Osteoblast (primary cell): ENCODE data around the gene ENPEP. TPM values are rescaled to one million over a fixed set of nuclear protein-coding genes. Genes with fewer than 3 reads are reported as not detected.
A peak's percentile ranks its signal among the peaks of the same experiment; 100 is the strongest.

Experiments
- DNase-seq: peaks from one replicate; pipeline ENCODE4 v3.0.0; 2011; ENCODE audit warnings: low spot score, mixed read lengths; ENCODE audit not compliant: insufficient read length; ENCODE audit errors: missing footprints
- H2AFZ ChIP-seq: 2 replicates; pipeline ENCODE4 v1.6.0; 2011; ENCODE audit warnings: mild to moderate bottlenecking, low read length
- H3K27ac ChIP-seq: 2 replicates; pipeline ENCODE4 v1.5.1; 2011; ENCODE audit warnings: mild to moderate bottlenecking, low read depth, low read length, moderate library complexity
- H3K27me3 ChIP-seq: 2 replicates; pipeline ENCODE4 v1.6.0; 2012; ENCODE audit warnings: mild to moderate bottlenecking, control low read depth, inconsistent platforms, low read length, moderate library complexity; ENCODE audit not compliant: insufficient read depth
- H3K36me3 ChIP-seq: 2 replicates; pipeline ENCODE4 v1.5.1; 2011; ENCODE audit warnings: mild to moderate bottlenecking, low read length, control low read depth, moderate library complexity; ENCODE audit not compliant: insufficient read depth
- H3K4me1 ChIP-seq: 2 replicates; pipeline ENCODE4 v1.5.1; 2011; ENCODE audit warnings: mild to moderate bottlenecking, low read length, control low read depth, moderate library complexity; ENCODE audit not compliant: insufficient read depth
- H3K4me2 ChIP-seq: 2 replicates; pipeline ENCODE4 v1.6.0; 2011; ENCODE audit warnings: mild to moderate bottlenecking, low read length; ENCODE audit not compliant: insufficient read depth
- H3K4me3 ChIP-seq: fragments of 200-600 bp; sonication (generic); 3 replicates; pipeline ENCODE4 v1.5.1; 2012; ENCODE audit warnings: mild to moderate bottlenecking, low read length, inconsistent platforms; ENCODE audit not compliant: insufficient read depth
- H3K79me2 ChIP-seq: 2 replicates; pipeline ENCODE4 v1.6.0; 2012; ENCODE audit warnings: mild to moderate bottlenecking, low read length, control low read depth, inconsistent platforms; ENCODE audit not compliant: insufficient read depth
- H3K9me3 ChIP-seq: 2 replicates; pipeline ENCODE4 v1.5.1; 2011; ENCODE audit warnings: low read depth, low read length, control low read depth
- H4K20me1 ChIP-seq: 2 replicates; pipeline ENCODE4 v1.6.0; 2012; ENCODE audit warnings: mild to moderate bottlenecking, low read length, control low read depth; ENCODE audit not compliant: insufficient read depth
- total RNA-seq: library from RNA; depleted of rRNA; stranded (reverse); fragments of >200 nt; gene quantifications from 2 replicates; pipeline ENCODE4 v1.2.3, GENCODE V29; 2012
- TF ChIP-seq, protein P1 (sequence below): IDR thresholded peaks from 2 replicates; pipeline ENCODE4 v1.5.1; 2011; ENCODE audit warnings: mild to moderate bottlenecking, low read depth, low read length, moderate library complexity; ENCODE audit errors: extremely low read depth

Gene ENPEP
- total RNA-seq, 1 donor = 1.1 TPM

DNA sequence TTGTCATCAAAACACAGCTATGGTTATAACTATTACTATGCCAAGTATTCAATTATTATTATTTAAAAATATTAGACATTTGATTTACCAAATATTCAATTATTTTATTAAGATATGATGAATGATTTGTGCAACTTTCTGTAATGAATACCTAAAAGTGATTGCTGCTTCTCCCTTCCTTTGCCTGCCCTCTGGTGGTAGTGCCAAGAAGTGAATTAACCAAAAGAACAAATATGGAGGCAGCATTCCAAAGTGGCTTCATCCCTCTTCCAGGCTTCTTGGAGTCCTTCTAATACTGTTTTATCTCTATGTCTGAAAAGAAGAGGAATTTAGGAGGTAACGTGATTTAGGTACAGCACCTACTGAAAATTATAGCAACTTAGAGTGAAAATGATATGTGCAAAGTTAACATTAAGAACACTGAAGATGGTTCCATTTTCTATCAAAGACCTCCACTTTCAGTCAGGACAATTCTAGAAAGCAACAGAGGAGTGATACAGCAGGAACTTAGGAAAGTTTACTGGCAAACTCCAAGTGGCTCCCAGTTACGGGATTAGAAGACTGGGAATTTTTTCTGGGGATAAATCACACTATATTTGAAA lies 43.0 kb downstream of the ENPEP start:
- no peak overlapping the region for H3K27ac ChIP-seq
- TF ChIP-seq, protein P1, sequence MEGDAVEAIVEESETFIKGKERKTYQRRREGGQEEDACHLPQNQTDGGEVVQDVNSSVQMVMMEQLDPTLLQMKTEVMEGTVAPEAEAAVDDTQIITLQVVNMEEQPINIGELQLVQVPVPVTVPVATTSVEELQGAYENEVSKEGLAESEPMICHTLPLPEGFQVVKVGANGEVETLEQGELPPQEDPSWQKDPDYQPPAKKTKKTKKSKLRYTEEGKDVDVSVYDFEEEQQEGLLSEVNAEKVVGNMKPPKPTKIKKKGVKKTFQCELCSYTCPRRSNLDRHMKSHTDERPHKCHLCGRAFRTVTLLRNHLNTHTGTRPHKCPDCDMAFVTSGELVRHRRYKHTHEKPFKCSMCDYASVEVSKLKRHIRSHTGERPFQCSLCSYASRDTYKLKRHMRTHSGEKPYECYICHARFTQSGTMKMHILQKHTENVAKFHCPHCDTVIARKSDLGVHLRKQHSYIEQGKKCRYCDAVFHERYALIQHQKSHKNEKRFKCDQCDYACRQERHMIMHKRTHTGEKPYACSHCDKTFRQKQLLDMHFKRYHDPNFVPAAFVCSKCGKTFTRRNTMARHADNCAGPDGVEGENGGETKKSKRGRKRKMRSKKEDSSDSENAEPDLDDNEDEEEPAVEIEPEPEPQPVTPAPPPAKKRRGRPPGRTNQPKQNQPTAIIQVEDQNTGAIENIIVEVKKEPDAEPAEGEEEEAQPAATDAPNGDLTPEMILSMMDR = peak; percentile 79
- no peaks in the 10 kb centered on the region for H3K27me3 ChIP-seq
- no peaks in the 10 kb centered on the region for H3K79me2 ChIP-seq
- DNase-seq = no peak
- no peaks in the 10 kb centered on the region for H3K4me1 ChIP-seq
- H2AFZ ChIP-seq = peak overlapping the region; percentile 5
- no peaks in the 10 kb centered on the region for H3K9me3 ChIP-seq
- H3K36me3 ChIP-seq = no peaks in the 10 kb centered on the region
- no peaks in the 10 kb centered on the region for H4K20me1 ChIP-seq
- no peak overlapping the region for H3K4me3 ChIP-seq
- H3K4me2 ChIP-seq = no peak overlapping the region

DNA sequence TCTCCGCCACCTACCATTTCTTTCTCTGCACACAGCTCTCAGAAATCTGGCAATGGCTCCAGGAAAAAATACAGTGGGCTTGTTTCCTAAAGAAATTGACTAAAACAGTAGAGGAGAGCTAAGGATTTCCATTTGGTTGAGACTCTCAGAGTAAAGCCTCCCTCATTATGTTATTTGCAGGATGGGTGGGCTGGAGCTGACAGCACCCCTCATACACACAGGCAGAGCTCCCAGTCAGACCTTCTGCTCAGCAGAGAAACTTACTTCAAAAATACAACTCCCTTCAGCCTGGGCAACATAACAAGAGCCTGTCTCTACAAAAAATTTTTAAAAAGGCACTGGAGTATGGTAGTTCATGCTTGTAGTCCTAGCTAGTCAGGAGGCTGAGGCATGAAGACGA lies 44.9 kb downstream of the ENPEP start:
- TF ChIP-seq, protein P1 = no peak
- no peak overlapping the region for H3K27ac ChIP-seq
- H3K36me3 ChIP-seq = no peaks in the 10 kb centered on the region
- no peaks in the 10 kb centered on the region for H3K4me1 ChIP-seq
- no peak overlapping the region for H3K4me2 ChIP-seq
- no peaks in the 10 kb centered on the region for H4K20me1 ChIP-seq
- H3K9me3 ChIP-seq = no peaks in the 10 kb centered on the region
- no peaks in the 10 kb centered on the region for H3K27me3 ChIP-seq
- DNase-seq = no peak
- no peak overlapping the region for H3K4me3 ChIP-seq
- no peaks in the 10 kb centered on the region for H3K79me2 ChIP-seq
- no peak overlapping the region for H2AFZ ChIP-seq

DNA sequence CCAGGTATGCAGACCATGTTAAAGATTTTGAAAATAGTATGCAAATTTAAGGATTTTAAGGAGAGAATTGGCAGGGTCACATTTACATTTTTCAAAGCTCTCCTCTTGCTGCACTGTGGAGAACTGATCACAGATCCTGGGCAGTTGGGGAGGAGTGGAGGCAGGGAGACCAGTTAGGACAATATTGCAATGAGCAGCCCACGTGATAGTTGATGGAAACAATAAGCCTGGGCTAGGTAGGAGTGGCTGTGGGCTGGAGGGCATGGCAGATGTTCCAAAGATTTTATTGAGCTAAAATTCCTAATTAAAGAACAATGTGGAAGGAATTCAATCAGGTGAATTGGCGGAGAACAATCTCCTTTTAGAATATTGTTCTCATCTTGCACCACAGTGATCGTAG lies 50.6 kb downstream of the ENPEP start:
- Histone ChIP-seq H2AFZ (no peak overlapping the region), H3K79me2 (no peaks in the 10 kb centered on the region), H3K27ac (no peak overlapping the region), H4K20me1 (no peaks in the 10 kb centered on the region), H3K9me3 (no peaks in the 10 kb centered on the region), H3K4me1 (no peaks in the 10 kb centered on the region), H3K27me3 (peaks cover 2% of the 10 kb centered on the region), H3K36me3 (no peaks in the 10 kb centered on the region), H3K4me2 (no peak overlapping the region), H3K4me3 (no peak overlapping the region)
- TF ChIP-seq, protein P1 = no peak
- DNase-seq = no peak

DNA sequence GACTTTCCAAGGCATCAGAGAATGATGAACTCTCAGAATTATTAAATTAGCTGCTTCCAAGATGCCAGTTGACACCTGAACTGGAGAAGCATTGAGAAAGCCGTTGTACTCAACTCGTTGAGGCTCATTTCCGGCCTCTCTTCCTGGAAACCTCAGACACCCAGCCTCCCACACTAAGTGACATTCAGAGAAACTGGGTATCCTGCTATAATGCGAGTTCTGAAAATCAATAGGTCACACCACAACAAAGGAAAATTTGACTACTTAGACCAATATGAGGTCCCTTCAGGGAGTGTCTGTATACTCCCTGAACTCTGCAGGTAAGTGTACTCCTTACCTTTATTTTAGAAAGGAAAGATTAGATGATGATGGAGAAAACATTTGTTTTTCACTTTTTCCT lies 51.2 kb downstream of the ENPEP start:
- Histone ChIP-seq H3K27me3 (peaks cover 2% of the 10 kb centered on the region), H3K4me1 (no peaks in the 10 kb centered on the region), H3K4me2 (no peak overlapping the region), H3K36me3 (no peaks in the 10 kb centered on the region), H3K79me2 (no peaks in the 10 kb centered on the region), H4K20me1 (no peaks in the 10 kb centered on the region), H3K9me3 (no peaks in the 10 kb centered on the region), H3K4me3 (no peak overlapping the region), H2AFZ (no peak overlapping the region), H3K27ac (no peak overlapping the region)
- TF ChIP-seq, protein P1 = no peak
- DNase-seq = no peak
